ENCODE measurements around the gene ZNF408. TPM values are rescaled to one million over a fixed set of nuclear protein-coding genes. Genes with fewer than 3 reads are reported as not detected.

The ZNF408 gene
- total and polyA plus RNA-seq, 2 experiments from 2014 or later, result 6.1 to 17.2 TPM

GRCh38 chr11:46728659-46729040 lies 27.8 kb downstream of the ZNF408 start:
- no peak for DNase-seq (ENCODE audit: low spot score)

More at GRCh38 chr11:46728659-46729040, 27.8 kb downstream of the ZNF408 start:
- Mint-ChIP-seq H3K27me3 (ENCODE audit: insufficient read depth, low read depth, poor library complexity) (peaks cover 4% of the 10 kb centered on the region), H3K9me3 (no peaks in the 10 kb centered on the region), H3K4me1 (peaks cover 7% of the 10 kb centered on the region), H3K27ac (no peak overlapping the region), H3K36me3 (ENCODE audit: low read depth) (no peaks in the 10 kb centered on the region), H3K4me3 (no peak overlapping the region)
- H3K9me2 ChIP-seq (ENCODE audit: insufficient read depth), result no peaks in the 10 kb centered on the region
- no peak overlapping the region for H3K27ac ChIP-seq (ENCODE audit: low read depth)
- H3K27me3 ChIP-seq (ENCODE audit: insufficient read depth), result no peaks in the 10 kb centered on the region
- H3K79me2 ChIP-seq (replicated peaks; ENCODE audit: insufficient read depth), result no peaks in the 10 kb centered on the region
- TF ChIP-seq EZH2phosphoT487 (IDR thresholded peaks at IDR 0.05; ENCODE audit: unreplicated experiment) (no peak), STAT1 (IDR thresholded peaks at IDR 0.05; ENCODE audit: unreplicated experiment) (no peak), POLR2AphosphoS5 (IDR thresholded peaks at IDR 0.05; ENCODE audit: low read depth) (no peak), CREB1 (CRISPR knock-in tag; IDR thresholded peaks at IDR 0.05; ENCODE audit: low read depth) (no peak), ZNF331 (CRISPR knock-in tag; IDR thresholded peaks at IDR 0.05; ENCODE audit: low read depth) (no peak), NANOG (IDR thresholded peaks at IDR 0.05; ENCODE audit: borderline replicate concordance) (no peak), REST (IDR thresholded peaks at IDR 0.05; ENCODE audit: unreplicated experiment) (no peak), ZNF462 (CRISPR knock-in tag; IDR thresholded peaks at IDR 0.05) (no peak)
- no peak overlapping the region for H3K4me3 ChIP-seq
- no peaks in the 10 kb centered on the region for H3K4me1 ChIP-seq (ENCODE audit: insufficient read depth)
- no peak overlapping the region; the same call in 1 of the 2 replicates for H2AFZ ChIP-seq
- H3F3A ChIP-seq (replicated peaks; ENCODE audit: low read depth), result no peaks in the 10 kb centered on the region
- no peak for ATAC-seq
- H4K20me1 ChIP-seq (replicated peaks; ENCODE audit: insufficient read depth), result no peaks in the 10 kb centered on the region
- no peaks in the 10 kb centered on the region for H3K36me3 ChIP-seq (ENCODE audit: insufficient read depth)
- H3K4me2 ChIP-seq, result no peak overlapping the region

Data from GM23338 (cell line).